ENCODE results near the gene BMERB1.
"Not testable (repeated sequence)": the region's sequence is repeated elsewhere in the genome, so short reads cannot be mapped to it uniquely, and the experiment has no call there.

The BMERB1 gene

DNA sequence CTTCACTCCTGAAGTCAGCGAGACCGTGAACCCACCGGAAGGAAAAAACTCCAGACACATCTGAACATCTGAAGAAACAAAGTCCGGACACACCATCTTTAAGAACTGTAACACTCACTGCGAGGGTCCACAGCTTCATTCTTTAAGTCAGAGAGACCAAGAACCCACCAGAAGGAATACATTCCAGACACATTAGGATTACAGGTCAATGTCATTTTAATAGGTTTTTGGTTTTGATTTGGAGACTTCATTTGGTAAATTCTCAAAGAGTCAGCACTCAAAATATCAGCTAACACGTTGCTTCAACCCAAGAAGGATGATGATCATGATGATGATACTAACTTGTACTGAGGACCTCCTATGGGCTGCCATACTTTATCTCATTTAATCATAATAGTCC, 7.6 kb upstream of the BMERB1 start:
- no peak for DNase-seq

DNA sequence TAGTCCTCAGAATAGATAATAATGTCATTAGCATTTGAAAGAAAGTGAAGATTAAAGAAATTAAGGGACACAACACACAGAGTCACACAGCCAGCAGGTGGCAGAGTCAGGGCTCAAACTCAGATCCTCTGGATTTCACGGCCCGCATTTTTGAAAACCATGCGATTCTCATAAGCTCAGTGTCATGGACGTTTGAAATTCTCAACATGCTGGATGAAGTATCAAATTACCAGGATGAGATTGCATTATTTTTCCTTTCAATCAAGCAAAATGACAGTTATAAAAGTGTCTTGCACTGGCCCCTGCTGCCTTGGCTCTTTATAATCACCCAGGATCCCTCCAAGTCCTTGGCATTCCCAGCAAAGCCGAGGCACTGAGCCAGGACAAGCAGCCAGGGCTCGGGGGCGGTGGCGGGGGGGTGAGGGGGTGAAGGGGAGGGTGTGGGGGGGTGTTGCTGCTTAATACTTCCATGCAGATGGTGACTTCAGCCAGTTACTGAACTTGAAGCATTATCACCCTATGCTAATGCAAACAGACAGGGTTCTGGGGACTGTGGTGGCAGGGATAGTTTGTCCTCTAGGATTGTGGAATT, 6.6 kb upstream of the BMERB1 start:
- peak; percentile 27 for DNase-seq

DNA sequence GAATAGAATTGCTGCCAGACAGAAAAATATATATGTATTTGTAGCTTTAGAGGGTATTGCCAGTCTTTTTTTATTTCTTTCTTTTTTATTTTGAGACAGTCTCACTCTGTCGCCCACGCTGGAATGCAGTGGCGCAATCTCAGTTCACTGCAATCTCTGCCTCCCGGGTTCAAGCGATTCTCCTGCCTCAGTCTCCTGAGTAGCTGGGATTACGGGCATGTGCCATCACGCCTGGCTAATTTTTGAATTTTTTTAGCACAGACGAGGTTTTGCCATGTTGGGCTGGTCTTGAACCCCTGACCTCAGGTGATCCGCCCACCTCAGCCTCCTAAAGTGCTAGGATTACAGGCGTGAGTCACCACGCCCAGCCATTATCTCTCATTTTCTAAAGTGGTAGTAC, 3.5 kb upstream of the BMERB1 start:
- not testable (repeated sequence) for DNase-seq

DNA sequence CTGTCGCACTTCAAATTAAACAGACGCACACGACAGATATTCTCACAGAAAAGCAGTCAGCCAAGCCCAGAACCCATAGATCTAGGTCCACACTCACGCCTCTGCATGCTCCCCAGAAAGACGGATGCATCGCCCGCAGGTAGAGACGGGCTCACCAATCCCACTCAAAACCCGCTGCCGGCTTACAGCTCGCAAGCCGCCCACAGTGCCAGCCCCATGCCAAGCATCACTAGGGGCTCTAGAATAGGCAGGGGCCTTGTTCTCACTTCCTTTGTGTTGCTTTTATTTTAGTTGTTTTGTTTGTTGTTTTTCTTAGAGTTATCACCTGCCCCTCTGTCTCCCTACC, 336 bp upstream of the BMERB1 start:
- DNase-seq: no peak

DNA sequence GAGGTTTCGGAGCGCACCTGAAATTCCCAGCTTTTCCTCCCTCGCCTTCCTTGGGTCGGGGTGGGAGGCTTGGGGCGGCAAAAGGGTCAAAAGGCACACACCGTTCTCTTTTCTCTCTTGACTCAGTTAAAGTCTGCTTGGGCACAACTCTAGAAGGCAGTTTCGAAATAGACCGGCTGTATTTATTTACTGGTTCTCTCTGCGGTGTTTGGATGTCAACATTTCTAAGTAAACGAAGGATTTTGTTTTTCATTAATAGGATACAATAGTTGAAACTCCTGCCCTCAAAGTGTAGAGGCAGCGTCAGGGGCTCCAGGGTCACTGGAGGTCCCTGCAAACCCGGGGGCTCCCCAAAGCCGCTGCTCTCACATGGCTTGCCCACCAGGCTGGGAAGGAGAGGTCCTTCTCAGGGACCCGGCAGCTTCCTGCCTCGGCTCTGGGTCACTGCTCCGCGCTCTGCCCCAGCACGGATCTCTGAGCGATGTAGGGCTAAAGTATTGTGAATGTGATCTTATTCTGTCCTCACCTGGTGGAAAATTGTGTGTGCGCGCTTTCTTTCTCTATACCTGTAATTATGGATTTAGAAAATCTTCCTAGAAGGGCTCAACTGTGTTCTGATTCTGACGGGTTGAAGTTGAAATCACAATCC, 952 bp downstream of the BMERB1 start:
- DNase-seq: no peak

DNA sequence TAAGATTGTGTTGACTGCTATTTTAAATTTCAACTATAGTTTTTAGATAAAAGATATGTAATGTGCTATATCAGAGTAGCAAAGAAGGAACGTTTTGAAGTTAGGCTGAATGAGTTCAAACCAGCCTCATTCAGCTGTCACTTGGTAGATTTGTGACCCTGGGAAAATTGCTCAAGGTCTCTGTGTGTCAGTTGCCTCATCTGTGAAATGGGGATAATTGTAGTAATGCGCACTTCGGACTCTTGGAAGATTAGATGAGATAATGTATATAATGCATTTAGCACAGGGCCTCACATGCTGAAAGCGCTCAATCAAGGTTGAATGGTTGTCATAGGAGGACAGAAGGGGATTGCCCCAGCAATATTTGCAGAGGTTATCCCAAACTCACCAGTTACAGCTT, 4.7 kb downstream of the BMERB1 start:
- DNase-seq: no peak

DNA sequence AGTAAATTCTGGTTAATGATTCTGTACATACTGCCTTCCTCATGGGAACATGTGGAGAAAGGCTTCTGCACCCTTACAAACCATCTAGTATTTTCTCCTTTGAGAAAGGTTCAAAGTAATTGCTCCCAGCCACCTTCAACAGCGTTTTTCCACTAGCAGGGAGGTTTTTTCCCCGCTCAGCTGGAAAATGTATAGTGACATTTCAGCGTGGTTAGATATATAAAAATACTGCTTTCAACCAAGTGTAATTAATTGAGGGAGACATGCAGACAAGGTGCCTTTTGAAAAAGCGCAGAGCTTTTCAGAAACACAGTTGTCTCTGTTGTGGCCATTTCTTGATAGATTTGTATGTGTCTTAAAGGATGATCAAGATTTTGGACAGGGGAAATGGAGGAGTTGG, 5.1 kb downstream of the BMERB1 start:
- DNase-seq: no peak

DNA sequence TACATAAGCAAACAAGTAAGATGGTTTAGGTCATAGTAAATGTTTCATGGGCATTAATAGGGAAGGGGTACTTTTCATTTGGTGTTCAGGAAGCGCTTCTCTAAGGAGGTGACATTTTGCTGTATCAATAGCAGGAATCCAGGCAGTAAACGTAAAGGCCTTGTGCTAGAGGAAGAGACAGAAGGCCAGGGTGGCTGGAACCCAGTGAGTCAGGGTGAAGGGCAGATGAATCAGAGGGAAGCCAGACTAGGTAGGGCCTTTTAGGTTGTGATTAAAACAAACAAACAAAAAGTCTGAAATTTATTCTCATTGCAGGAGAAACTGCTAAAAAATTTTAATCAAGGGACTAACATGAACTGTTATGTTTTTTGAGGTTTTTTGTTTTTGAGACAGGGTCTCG, 6.5 kb downstream of the BMERB1 start:
- DNase-seq: no peak

DNA sequence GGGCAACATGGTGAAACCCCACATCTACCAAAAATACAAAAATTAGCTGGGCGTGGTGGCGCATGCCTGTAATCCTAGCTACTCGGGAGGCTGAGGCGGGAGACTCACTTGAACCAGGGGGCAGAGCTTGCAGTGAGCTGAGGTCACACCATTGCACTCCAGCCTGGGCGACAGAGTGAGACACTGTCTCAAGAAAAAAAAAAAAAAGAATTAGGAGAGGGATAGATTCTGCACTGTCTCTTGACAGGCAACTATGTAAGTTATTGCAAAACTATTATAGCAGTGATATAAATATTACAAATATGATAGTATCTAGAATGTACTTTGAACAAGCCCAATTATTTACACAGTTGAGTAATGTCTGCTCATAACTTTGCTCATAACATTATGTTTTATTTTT, 7.8 kb downstream of the BMERB1 start:
- DNase-seq: not testable (repeated sequence)

DNA sequence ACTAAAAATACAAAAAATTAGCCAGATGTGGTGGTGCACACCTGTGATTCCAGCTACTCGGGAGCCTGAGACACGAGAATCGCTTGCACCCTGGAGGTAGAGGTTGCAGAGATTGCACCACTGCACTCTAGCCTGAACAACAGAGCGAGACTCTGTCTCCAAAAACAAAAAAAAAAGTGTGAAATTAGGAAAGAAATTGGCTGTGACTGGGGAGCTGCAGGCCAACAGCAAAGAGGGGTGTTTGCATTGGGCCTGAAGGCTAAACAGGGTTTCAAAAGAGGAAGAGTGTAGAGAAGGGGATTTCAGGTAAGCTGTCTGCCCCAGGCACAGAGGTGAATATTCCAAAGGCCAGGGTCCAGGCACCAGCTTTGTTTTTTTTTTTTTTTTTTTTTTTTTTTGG, 9.4 kb downstream of the BMERB1 start:
- DNase-seq: no peak

DNA sequence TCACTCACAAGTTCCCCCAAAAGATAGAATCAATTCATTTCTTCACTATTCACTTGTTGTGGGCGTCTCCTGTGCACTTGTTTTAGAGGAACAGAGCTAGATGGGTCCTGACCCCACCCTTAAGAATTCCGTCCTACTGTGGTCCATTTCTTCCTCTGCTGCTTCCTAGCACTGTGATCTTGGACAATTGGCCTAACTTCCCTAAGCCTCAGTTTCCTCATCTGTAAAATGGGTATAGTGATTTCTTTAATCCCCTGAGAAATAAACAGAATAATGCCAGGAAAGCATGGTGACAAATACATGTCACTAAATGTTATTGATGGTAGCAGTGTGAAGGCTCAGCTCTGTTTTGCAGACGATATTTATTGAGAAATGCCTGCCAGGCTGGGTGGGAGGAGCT, 9.9 kb downstream of the BMERB1 start:
- no peak for DNase-seq

DNA sequence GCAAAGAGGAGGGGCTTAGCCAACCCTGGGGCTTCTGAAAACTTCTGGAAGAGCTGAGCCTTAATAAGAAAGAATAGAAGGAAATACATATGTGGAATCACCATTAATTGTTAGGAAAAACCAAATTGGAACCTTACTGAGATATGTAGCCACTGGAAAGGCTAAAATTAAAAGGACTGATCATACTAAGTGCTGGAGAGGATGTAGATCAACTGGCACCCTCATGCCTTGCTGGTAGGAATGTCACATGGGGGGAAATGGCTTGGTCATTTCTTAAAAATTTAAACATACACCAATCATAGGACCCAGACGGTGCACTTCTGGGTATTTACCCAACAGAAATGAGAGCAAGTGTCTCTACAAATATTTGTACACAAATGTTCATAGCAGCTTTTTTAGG, 11.1 kb downstream of the BMERB1 start:
- no peak for DNase-seq

DNA sequence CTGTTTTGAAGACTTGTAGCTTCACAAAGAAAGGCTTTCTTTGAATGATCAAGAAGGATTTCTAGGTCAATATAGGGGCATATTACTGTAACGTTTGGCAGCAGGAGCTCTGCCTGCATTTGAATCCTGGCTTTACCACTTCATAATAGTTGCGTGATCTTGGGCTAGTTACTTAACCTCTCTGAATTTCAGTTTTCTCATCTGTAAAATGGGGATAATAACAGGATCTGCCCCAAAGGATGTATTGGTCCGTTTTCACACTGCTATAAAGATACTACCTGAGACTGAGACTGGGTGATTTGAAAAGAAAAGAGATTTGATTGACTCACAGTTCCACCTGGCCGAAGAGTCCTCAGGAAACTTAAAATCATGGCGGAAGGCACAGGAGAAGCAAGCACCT, 12.5 kb downstream of the BMERB1 start:
- DNase-seq: no peak

DNA sequence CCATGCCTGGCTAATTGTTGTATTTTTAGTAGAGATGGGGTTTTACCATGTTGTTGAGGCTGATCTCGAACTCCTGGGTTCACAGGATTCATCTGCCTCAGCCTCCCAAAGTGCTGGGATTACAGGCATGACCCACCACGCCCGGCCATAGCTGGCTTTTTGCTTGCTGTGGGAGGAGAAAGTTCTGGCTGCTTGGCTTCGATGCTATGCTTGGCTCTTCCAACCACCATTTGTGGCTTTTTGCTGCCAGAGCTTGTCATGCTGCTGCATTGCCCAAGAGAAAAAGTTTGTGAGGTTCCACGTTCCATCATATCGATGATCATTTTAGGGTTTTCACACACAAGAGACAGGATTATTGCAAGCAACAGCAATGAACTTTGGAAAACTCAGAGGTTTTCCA, 16.2 kb downstream of the BMERB1 start:
- no peak for DNase-seq

DNA sequence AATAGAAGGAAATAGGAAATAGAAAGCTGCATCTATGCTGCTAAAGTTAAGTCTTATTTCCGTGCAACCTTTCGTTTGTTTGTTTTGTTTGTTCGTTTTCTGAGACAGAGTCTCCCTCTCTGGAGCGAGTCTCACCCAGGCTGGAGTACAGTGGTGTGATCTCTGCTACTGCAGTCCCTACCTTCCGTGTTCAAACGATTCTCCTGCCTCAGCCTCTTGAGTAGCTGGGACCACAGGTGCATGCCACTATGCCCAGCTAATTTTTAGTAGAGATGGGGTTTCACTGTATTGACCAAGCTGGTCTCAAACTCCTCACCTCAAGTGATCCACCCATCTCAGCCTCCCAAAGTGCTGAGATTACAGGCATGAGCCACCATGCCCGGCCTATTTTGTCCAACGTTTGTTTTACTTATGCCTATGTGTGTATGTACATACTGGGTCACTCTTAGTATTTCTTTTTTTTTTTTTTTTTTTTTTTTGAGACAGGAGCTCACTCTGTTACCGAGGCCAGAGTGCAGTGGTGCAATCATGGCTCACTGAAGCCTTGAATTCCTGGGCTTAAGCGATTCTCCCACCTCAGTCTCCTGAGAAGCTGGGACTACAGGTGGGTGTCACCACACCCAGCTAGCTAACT, 16.8 kb downstream of the BMERB1 start:
- no peak for DNase-seq

DNA sequence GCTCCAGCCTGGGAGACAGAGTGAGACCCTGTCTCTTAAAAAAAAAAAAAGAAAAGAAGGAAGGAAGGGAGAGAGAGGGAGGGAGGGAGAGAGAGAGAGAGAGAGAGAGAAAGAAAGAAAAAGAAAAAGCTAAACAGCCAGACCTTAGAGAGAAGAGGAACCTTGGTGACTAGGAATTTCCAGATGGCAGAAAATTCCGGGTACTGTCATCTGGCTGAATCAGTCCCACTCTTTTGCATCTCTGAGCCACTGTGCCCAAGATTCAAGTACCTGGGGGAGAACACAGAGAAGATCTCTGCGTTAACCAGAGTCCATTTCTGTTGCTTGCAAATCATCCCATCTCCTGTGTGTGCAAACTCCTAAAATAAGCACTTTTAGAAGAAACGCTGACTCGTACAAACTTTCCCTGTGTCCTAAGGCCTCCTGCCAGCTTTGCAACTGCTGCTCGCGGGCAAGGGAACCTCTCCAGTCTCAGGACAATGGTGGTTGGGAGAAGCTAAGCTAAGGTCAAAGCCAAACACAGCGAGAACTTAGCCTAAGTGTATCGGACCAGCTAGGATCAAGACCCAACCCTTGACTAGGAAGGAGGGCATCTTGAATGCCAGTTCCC, 18.0 kb downstream of the BMERB1 start:
- DNase-seq: no peak

DNA sequence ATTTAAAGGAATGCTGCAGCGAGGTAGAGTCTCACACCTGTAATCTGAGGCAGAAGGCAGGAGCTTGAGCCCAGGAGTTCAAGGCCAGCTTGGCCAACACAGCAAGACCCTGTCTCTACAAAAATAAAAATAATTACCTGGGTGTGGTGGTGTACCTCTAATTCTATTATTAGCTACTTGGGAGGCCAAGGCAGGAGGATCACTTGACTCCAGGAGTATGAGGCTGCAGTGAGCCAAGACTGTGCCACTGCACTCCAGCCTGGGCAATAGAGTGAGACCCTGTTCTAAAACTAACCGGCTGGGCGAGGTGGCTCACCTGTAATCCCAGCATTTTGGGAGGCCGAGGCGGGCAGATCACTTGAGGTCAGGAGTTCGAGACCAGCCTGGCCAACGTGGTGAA, 18.9 kb downstream of the BMERB1 start:
- not testable (repeated sequence) for DNase-seq

DNA sequence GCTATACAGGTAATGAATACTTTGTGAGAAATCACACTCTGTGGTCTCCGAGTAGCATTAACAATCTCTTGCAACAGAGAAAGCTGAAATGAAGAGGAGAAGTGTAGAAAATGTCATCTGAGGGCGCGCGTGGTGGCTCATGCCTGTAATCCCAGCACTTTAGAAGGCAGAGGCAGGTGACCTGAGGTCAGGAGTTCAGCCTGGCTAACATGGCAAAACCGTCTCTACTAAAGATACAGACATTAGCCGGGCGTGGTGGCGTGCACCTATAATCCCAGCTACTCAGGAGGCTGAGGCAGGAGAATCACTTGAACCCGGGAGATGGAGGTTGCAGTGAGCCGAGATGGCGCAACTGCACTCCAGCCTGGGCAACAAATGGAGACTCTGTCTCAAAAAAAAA, 20.5 kb downstream of the BMERB1 start:
- DNase-seq: not testable (repeated sequence)

DNA sequence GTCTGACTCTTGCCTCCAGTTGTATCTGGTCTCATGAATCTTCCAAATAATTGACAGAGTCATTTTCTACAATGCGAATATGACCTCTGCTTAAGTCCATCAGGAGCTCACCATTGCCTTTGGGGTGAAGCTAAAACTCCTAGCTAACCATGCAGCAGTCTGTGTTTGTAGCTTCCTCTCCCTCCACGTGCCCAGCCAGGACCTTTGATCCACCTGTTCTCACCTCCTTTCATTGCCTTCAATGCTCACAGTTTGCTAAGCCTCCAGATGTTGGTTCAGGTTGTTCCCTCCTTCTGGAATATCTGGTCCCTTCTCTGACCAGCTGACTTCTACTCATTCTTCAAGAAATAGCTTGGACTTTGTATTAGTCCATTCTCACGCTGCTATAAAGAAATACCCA, 23.0 kb downstream of the BMERB1 start:
- no peak for DNase-seq

DNA sequence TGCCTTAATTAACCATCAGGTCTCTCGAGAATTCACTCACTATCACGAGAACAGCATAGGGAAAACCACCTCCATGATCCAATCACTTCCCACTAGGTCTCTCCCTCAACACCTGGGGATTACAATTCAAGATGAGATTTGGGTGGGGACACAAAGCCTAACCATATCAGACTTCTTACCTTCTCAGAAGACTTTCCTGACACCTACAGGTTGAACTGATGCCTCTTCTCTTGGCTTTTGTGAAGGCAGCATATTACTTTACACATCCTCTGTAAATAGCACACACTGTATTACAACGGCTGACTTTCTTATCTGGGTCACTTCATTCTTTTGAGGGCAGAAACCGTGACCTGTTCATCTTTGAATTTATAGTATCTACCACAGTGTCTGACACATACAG, 23.6 kb downstream of the BMERB1 start:
- no peak for DNase-seq

DNA sequence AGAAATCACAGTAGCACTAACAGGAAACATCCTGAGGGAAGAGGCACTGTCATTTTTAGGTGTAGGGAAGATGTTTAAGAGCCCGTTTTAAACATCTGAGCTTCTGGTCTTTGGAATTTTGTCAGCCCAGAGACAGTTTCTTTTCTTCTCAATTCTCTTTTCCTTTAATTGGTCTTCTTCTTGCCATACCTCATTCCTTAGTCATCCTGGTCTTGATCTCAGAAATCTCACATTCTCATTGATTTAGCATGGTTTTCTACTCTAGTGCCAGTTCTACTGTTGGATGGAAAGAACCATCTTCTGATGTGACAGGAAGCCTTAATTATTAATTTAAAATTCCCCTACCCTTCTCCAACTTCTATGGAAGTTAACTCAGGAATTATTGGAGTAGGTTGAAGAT, 25.4 kb downstream of the BMERB1 start:
- no peak for DNase-seq

DNA sequence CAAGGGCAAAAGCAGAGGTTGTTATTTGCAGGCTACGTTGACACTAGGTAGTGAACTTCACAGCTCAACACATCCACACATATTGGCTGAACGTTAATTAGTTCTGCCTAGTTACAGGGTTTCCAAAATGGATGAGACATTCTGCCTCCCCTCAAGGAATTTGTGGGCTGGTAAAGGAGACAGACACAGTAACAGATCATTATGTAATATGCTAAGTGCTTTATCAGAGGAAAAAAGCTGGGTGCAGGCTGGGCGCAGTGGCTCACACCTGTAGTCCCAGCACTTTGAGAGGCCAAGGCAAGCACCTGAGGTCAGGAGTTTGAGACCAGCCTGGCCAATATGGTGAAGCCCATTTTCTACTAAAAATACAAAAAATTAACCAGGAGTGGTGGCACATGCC, 26.2 kb downstream of the BMERB1 start:
- no peak for DNase-seq

DNA sequence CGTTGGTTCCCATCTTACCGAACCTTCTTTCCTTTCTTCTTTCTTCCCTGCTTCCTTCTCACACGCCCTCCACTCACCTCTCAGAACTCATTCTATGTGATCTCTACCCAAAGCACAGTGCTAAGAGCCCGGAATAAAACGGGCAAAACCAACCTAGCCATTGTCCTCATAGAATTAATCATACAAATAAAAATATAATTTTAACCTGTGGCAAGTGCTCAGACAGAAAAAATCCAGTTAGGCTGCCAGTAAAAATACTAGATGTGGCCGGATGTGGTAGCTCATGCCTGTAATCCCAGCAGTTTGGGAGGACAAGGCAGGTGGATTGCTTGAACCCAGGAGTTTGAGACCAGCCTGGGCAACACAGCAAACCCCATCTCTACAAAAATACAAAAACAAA, 27.0 kb downstream of the BMERB1 start:
- DNase-seq: no peak

DNA sequence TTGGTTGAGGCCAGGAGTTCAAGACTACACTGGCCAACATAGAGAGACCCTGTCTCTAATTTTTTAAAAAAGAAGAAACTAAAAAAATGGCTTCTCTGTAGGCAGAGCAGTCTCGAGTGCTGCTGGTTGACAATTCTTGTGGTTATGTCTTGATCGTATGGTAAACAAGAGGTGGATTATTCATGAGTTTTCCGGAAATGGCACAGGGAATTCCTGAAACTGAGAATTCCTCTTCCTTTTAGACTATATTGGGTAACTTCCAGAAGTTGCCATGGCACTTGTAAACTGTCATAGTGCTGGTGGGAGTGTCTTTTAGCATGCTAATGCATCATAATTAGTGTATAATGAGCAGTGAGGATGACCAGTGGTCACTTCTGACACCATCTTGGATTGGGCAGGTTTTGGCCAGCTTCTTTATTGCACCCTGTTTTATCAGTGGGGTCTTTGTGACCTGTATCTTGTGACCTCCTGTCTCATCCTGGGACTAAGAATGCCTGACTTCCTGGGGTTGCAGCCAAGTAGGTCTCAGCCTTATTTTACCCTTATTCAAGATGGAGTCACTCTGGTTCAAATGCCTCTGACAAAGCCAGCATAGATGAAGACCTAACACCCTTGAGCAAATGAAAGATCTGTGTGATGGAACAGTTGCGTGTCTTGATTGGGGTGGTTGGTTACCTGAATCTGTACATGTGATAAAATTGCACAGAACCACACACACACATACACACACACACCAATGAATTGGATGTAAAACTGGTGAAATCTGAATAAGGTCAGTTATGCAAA, 30.2 kb downstream of the BMERB1 start:
- no peak for DNase-seq
